Measurements from ENCODE around the gene HTR3D. TPM values are rescaled to one million over a fixed set of nuclear protein-coding genes. Genes with fewer than 3 reads are reported as not detected.
A peak's percentile ranks its signal among the peaks of the same experiment; 100 is the strongest.

The HTR3D gene
- total and polyA plus RNA-seq, 9 of the 15 experiments (the other 6 are each of a cell fraction or from before 2014, with no cell fraction given): not detected

DNA sequence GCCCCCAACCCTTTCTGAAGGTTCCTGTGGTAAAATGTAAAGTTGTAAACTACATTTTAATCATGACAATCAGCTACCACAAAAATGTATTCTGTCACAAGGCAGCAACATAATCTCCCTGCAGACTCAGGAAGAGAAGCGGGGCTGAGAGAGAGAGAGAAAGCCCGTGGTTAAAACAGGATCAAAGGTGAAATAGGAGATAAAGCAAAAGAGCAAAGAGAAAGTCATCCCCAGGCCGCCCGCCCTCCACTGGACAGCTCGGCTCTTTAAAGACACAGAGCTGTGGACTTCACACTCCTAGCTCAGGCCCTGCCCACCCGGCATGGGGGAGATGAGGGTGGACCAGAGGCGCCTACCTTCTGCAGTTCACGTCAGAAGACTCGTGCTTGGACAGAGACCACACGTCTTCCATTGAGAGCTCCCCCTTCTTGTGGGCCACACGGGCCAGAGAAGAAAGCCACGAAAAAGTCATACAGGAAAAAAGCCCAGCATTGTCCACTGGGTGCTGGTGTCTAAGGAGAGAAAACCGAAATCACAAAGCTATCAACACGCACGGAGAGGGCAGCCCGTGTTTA is 43.2 kb upstream of the HTR3D start (continued):
- TF ChIP-seq, protein P1, sequence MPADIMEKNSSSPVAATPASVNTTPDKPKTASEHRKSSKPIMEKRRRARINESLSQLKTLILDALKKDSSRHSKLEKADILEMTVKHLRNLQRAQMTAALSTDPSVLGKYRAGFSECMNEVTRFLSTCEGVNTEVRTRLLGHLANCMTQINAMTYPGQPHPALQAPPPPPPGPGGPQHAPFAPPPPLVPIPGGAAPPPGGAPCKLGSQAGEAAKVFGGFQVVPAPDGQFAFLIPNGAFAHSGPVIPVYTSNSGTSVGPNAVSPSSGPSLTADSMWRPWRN (IDR thresholded peaks at IDR 0.05; ENCODE audit: low read depth): peak; percentile 92
- TF ChIP-seq LEF1 (IDR thresholded peaks at IDR 0.05) (peak; percentile 92), CHD4 (IDR thresholded peaks at IDR 0.05; ENCODE audit: insufficient read depth, insufficient replicate concordance, low read depth, low read length, poor library complexity, severe bottlenecking) (no peak), RBM39 (optimal IDR thresholded peaks at IDR 0.05; ENCODE audit: low read depth, low read length) (no peak), ZNF695 (CRISPR knock-in tag; IDR thresholded peaks at IDR 0.05) (no peak), ZNF561 (CRISPR knock-in tag; conservative IDR thresholded peaks at IDR 0.05) (no peak), CREB1 (IDR thresholded peaks at IDR 0.05) (no peak), CREB1 (CRISPR knock-in tag; IDR thresholded peaks at IDR 0.05) (no peak), MTA1 (IDR thresholded peaks at IDR 0.05; ENCODE audit: borderline replicate concordance) (peak; percentile 66; the same call in 1 of the 2 replicates), MEF2A (IDR thresholded peaks at IDR 0.05; ENCODE audit: control insufficient read depth, low read depth, low read length) (no peak), NCOA6 (IDR thresholded peaks at IDR 0.05) (no peak), SP1 (CRISPR knock-in tag; IDR thresholded peaks at IDR 0.05) (no peak), SUPT5H (IDR thresholded peaks at IDR 0.05) (no peak), HIVEP1 (CRISPR knock-in tag; IDR thresholded peaks at IDR 0.05) (no peak), HNRNPL (IDR thresholded peaks at IDR 0.05; ENCODE audit: low read depth, low read length) (no peak), GTF2E2 (tag; IDR thresholded peaks at IDR 0.05) (no peak), NFE2 (IDR thresholded peaks at IDR 0.05; ENCODE audit: low read depth) (peak; percentile 74), GATA2 (CRISPR knock-in tag; IDR thresholded peaks at IDR 0.05) (peak; percentile 85)
- TF ChIP-seq, protein P2, sequence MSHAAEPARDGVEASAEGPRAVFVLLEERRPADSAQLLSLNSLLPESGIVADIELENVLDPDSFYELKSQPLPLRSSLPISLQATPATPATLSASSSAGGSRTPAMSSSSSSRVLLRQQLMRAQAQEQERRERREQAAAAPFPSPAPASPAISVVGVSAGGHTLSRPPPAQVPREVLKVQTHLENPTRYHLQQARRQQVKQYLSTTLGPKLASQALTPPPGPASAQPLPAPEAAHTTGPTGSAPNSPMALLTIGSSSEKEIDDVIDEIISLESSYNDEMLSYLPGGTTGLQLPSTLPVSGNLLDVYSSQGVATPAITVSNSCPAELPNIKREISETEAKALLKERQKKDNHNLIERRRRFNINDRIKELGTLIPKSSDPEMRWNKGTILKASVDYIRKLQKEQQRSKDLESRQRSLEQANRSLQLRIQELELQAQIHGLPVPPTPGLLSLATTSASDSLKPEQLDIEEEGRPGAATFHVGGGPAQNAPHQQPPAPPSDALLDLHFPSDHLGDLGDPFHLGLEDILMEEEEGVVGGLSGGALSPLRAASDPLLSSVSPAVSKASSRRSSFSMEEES (CRISPR knock-in tag; IDR thresholded peaks at IDR 0.05): peak; percentile 13; the same call in 1 of the 2 replicates
- TF ChIP-seq, protein P3, sequence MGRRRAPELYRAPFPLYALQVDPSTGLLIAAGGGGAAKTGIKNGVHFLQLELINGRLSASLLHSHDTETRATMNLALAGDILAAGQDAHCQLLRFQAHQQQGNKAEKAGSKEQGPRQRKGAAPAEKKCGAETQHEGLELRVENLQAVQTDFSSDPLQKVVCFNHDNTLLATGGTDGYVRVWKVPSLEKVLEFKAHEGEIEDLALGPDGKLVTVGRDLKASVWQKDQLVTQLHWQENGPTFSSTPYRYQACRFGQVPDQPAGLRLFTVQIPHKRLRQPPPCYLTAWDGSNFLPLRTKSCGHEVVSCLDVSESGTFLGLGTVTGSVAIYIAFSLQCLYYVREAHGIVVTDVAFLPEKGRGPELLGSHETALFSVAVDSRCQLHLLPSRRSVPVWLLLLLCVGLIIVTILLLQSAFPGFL (CRISPR knock-in tag; IDR thresholded peaks at IDR 0.05): no peak
- TF ChIP-seq, protein P4, sequence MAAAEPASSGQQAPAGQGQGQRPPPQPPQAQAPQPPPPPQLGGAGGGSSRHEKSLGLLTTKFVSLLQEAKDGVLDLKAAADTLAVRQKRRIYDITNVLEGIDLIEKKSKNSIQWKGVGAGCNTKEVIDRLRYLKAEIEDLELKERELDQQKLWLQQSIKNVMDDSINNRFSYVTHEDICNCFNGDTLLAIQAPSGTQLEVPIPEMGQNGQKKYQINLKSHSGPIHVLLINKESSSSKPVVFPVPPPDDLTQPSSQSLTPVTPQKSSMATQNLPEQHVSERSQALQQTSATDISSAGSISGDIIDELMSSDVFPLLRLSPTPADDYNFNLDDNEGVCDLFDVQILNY (CRISPR knock-in tag; IDR thresholded peaks at IDR 0.05): no peak
- TF ChIP-seq, protein P5, sequence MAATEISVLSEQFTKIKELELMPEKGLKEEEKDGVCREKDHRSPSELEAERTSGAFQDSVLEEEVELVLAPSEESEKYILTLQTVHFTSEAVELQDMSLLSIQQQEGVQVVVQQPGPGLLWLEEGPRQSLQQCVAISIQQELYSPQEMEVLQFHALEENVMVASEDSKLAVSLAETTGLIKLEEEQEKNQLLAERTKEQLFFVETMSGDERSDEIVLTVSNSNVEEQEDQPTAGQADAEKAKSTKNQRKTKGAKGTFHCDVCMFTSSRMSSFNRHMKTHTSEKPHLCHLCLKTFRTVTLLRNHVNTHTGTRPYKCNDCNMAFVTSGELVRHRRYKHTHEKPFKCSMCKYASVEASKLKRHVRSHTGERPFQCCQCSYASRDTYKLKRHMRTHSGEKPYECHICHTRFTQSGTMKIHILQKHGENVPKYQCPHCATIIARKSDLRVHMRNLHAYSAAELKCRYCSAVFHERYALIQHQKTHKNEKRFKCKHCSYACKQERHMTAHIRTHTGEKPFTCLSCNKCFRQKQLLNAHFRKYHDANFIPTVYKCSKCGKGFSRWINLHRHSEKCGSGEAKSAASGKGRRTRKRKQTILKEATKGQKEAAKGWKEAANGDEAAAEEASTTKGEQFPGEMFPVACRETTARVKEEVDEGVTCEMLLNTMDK (IDR thresholded peaks at IDR 0.05; ENCODE audit: borderline replicate concordance, insufficient read depth, low read depth, low read length, poor library complexity, severe bottlenecking): no peak
